ENCODE results near the gene CHMP5.

The CHMP5 gene

DNA sequence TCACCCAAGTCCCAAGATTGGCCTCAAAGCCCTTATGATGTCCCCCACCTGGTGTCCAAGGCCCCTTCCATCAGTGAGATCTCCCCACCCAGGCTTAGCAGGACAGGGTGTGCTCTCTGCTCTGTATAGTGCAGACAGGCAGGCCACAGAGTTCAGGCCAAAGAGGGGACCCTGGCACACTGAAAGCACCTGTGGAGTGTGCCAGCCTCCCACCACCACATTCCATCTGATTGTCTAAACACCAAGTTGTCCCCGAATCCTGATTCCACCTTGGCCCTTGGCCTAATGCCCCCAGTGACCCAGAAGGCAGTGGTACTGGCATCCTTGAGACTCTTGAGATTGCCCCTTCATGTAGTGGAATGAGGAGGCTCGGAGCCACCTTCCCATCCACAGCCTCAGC lies 19.5 kb upstream of the CHMP5 start:
- Histone ChIP-seq H2BK5ac (ENCODE audit: low read length) (no peak overlapping the region), H3K14ac (ENCODE audit: low read length) (peak overlapping the region; percentile 28)
- WGBS, 2 donors (ENCODE audit: extremely low coverage in 2 of 2, insufficient read length in 2 of 2, insufficient replicate concordance in 1 of 2) = no CpG with 5 or more reads among the region's 2 CpGs

DNA sequence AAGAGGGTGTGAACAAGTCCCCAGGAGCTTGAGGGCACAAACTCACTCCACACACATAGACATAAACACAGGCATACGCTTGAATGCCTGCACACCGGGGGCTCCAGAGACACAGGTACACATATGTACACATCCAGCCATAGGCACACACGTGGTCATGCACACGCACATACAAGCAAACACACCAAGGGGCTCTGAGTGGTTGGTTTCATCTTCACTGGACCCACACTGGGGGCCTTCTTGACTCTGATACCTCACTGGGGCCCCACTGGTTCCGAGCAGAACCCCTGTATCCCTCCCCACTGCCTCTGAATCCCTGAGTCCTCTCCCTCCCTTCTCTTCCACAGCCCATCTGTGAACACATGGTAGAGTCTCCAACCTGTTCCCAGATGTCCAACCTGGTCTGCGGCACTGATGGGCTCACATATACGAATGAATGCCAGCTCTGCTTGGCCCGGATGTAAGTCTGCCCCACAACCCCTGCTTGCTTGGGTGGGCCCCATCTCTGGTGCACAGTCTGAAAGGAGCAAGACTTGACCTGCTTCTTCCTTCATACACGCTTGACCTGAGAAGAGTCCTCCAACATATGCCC lies 18.5 kb upstream of the CHMP5 start:
- Histone ChIP-seq H3K27ac (replicated peaks; ENCODE audit: low read length) (no peak overlapping the region), H2AFZ (ENCODE audit: low read length) (no peak overlapping the region), H3K4ac (ENCODE audit: low read length) (no peak overlapping the region), H3K9ac (ENCODE audit: low read depth, low read length, poor library complexity) (no peak overlapping the region), H3K27me3 (ENCODE audit: control insufficient read depth in 3 of 3, insufficient read depth in 3 of 3, low read depth in 1 of 3, low read length in 3 of 3) (no peaks in the 10 kb centered on the region), H3K36me3 (replicated peaks in 1 of 2; ENCODE audit: control insufficient read depth in 2 of 2, insufficient read depth in 2 of 2, low read length in 2 of 2) (peaks cover 0 to 24% of the 10 kb centered on the region in 2 donors), H3K18ac (ENCODE audit: low read length) (no peak overlapping the region), H4K91ac (ENCODE audit: low read depth, low read length, poor library complexity) (no peak overlapping the region), H3K4me2 (ENCODE audit: insufficient read depth, low read length, poor library complexity, severe bottlenecking) (no peak overlapping the region), H2BK5ac (ENCODE audit: low read length) (no peak overlapping the region), H2BK15ac (ENCODE audit: low read length) (no peak overlapping the region), H3K14ac (ENCODE audit: low read length) (no peak overlapping the region), H2AK5ac (ENCODE audit: low read depth, low read length) (no peak overlapping the region), H4K8ac (ENCODE audit: low read depth, low read length) (no peak overlapping the region), H3K4me3 (ENCODE audit: low read length in 2 of 2) (no peak overlapping the region), H3K23ac (ENCODE audit: low read depth, low read length, poor library complexity) (no peak overlapping the region), H3K79me1 (ENCODE audit: low read depth, low read length) (no peaks in the 10 kb centered on the region), H2BK12ac (ENCODE audit: low read length) (no peak overlapping the region), H3K4me1 (ENCODE audit: control insufficient read depth in 2 of 2, insufficient read depth in 1 of 2, low read depth in 1 of 2, low read length in 2 of 2) (no peaks in the 10 kb centered on the region), H3K9me3 (replicated peaks in 1 of 2; ENCODE audit: control insufficient read depth in 2 of 2, insufficient read depth in 1 of 2, low read depth in 1 of 2, low read length in 2 of 2) (no peaks in the 10 kb centered on the region), H2BK120ac (ENCODE audit: low read depth, low read length) (no peak overlapping the region)
- no CpG with 5 or more reads among the region's 9 CpGs for WGBS, 2 donors (ENCODE audit: extremely low coverage in 2 of 2, insufficient read length in 2 of 2, insufficient replicate concordance in 1 of 2)
- no peak for DNase-seq (ENCODE audit: low spot score)

More for the DNA sequence above, 19.5 kb upstream of the CHMP5 start:
- Histone ChIP-seq H3K9ac (ENCODE audit: low read depth, low read length, poor library complexity) (no peak overlapping the region), H3K4me2 (ENCODE audit: insufficient read depth, low read length, poor library complexity, severe bottlenecking) (no peak overlapping the region), H4K8ac (ENCODE audit: low read depth, low read length) (no peak overlapping the region), H3K18ac (ENCODE audit: low read length) (no peak overlapping the region), H3K4ac (ENCODE audit: low read length) (no peak overlapping the region), H3K27me3 (ENCODE audit: control insufficient read depth in 3 of 3, insufficient read depth in 3 of 3, low read depth in 1 of 3, low read length in 3 of 3) (no peaks in the 10 kb centered on the region), H2BK12ac (ENCODE audit: low read length) (no peak overlapping the region), H3K23ac (ENCODE audit: low read depth, low read length, poor library complexity) (no peak overlapping the region), H2AK5ac (ENCODE audit: low read depth, low read length) (no peak overlapping the region), H2BK15ac (ENCODE audit: low read length) (no peak overlapping the region), H3K9me3 (replicated peaks in 1 of 2; ENCODE audit: control insufficient read depth in 2 of 2, insufficient read depth in 1 of 2, low read depth in 1 of 2, low read length in 2 of 2) (no peaks in the 10 kb centered on the region), H3K36me3 (replicated peaks in 1 of 2; ENCODE audit: control insufficient read depth in 2 of 2, insufficient read depth in 2 of 2, low read length in 2 of 2) (peaks cover 0 to 20% of the 10 kb centered on the region in 2 donors), H3K4me1 (ENCODE audit: control insufficient read depth in 2 of 2, insufficient read depth in 1 of 2, low read depth in 1 of 2, low read length in 2 of 2) (no peaks in the 10 kb centered on the region), H4K91ac (ENCODE audit: low read depth, low read length, poor library complexity) (no peak overlapping the region), H3K79me1 (ENCODE audit: low read depth, low read length) (no peaks in the 10 kb centered on the region), H3K4me3 (ENCODE audit: low read length in 2 of 2) (no peak overlapping the region), H2AFZ (ENCODE audit: low read length) (no peak overlapping the region), H3K27ac (replicated peaks; ENCODE audit: low read length) (no peak overlapping the region), H2BK120ac (ENCODE audit: low read depth, low read length) (no peak overlapping the region)
- no peak for DNase-seq (ENCODE audit: low spot score)

GRCh38 chr9:33248606-33249005 lies 16.2 kb upstream of the CHMP5 start:
- Histone ChIP-seq H4K8ac (ENCODE audit: low read depth, low read length) (no peak overlapping the region), H3K36me3 (replicated peaks in 1 of 2; ENCODE audit: control insufficient read depth in 2 of 2, insufficient read depth in 2 of 2, low read length in 2 of 2) (peaks cover 3 to 40% of the 10 kb centered on the region in 2 donors), H3K9ac (ENCODE audit: low read depth, low read length, poor library complexity) (no peak overlapping the region), H3K4me1 (ENCODE audit: control insufficient read depth in 2 of 2, insufficient read depth in 1 of 2, low read depth in 1 of 2, low read length in 2 of 2) (no peaks in the 10 kb centered on the region), H3K14ac (ENCODE audit: low read length) (no peak overlapping the region), H3K27ac (replicated peaks; ENCODE audit: low read length) (no peak overlapping the region), H3K27me3 (ENCODE audit: control insufficient read depth in 3 of 3, insufficient read depth in 3 of 3, low read depth in 1 of 3, low read length in 3 of 3) (no peaks in the 10 kb centered on the region), H3K4me2 (ENCODE audit: insufficient read depth, low read length, poor library complexity, severe bottlenecking) (no peak overlapping the region), H3K79me1 (ENCODE audit: low read depth, low read length) (no peaks in the 10 kb centered on the region), H2BK120ac (ENCODE audit: low read depth, low read length) (no peak overlapping the region), H2BK5ac (ENCODE audit: low read length) (no peak overlapping the region), H3K23ac (ENCODE audit: low read depth, low read length, poor library complexity) (no peak overlapping the region), H3K18ac (ENCODE audit: low read length) (no peak overlapping the region), H3K4me3 (ENCODE audit: low read length in 2 of 2) (no peak overlapping the region), H4K91ac (ENCODE audit: low read depth, low read length, poor library complexity) (no peak overlapping the region), H2AFZ (ENCODE audit: low read length) (no peak overlapping the region), H3K9me3 (replicated peaks in 1 of 2; ENCODE audit: control insufficient read depth in 2 of 2, insufficient read depth in 1 of 2, low read depth in 1 of 2, low read length in 2 of 2) (no peaks in the 10 kb centered on the region), H2BK12ac (ENCODE audit: low read length) (no peak overlapping the region), H3K4ac (ENCODE audit: low read length) (no peak overlapping the region), H2AK5ac (ENCODE audit: low read depth, low read length) (no peak overlapping the region), H2BK15ac (ENCODE audit: low read length) (no peak overlapping the region)
- no peak for DNase-seq (ENCODE audit: low spot score)
- WGBS, 2 donors (ENCODE audit: extremely low coverage in 2 of 2, insufficient read length in 2 of 2, insufficient replicate concordance in 1 of 2) = no CpG with 5 or more reads among the region's 3 CpGs

DNA sequence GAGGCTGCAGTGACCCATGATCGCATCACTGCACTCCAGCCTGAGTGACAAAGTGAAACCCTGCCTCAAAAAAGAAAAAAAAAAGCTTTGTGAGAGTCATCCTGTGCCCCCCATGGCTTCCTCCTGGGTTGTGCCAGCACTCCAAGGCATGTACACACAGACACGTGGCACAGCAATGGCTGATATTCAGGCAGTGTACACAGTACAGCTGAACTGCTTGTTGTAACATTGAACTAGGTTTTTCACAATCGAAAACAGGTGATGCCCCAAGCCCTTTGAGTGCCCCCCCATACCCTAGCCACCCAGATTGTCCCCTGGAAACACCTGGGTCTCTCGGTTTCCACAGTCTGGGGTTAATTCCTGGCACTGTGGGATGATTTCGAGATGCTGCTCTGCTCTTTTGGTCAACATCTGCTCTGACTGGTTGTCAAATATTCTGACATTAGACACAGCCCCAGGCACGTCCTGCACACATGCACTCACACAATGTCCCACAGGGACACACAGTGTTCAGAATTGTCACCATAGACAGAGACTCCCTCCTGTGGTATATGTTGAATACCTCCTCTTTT lies 15.7 kb upstream of the CHMP5 start:
- Histone ChIP-seq H4K8ac (ENCODE audit: low read depth, low read length) (no peak overlapping the region), H2BK15ac (ENCODE audit: low read length) (no peak overlapping the region), H3K23ac (ENCODE audit: low read depth, low read length, poor library complexity) (no peak overlapping the region), H3K27me3 (ENCODE audit: control insufficient read depth in 3 of 3, insufficient read depth in 3 of 3, low read depth in 1 of 3, low read length in 3 of 3) (no peaks in the 10 kb centered on the region), H2BK120ac (ENCODE audit: low read depth, low read length) (no peak overlapping the region), H2AFZ (ENCODE audit: low read length) (no peak overlapping the region), H3K18ac (ENCODE audit: low read length) (no peak overlapping the region), H3K9me3 (replicated peaks in 1 of 2; ENCODE audit: control insufficient read depth in 2 of 2, insufficient read depth in 1 of 2, low read depth in 1 of 2, low read length in 2 of 2) (no peaks in the 10 kb centered on the region), H3K9ac (ENCODE audit: low read depth, low read length, poor library complexity) (no peak overlapping the region), H3K79me1 (ENCODE audit: low read depth, low read length) (no peaks in the 10 kb centered on the region), H2BK5ac (ENCODE audit: low read length) (no peak overlapping the region), H3K27ac (replicated peaks; ENCODE audit: low read length) (no peak overlapping the region), H2BK12ac (ENCODE audit: low read length) (no peak overlapping the region), H3K4me3 (ENCODE audit: low read length in 2 of 2) (no peak overlapping the region), H3K4me2 (ENCODE audit: insufficient read depth, low read length, poor library complexity, severe bottlenecking) (no peak overlapping the region), H3K14ac (ENCODE audit: low read length) (no peak overlapping the region), H3K36me3 (replicated peaks in 1 of 2; ENCODE audit: control insufficient read depth in 2 of 2, insufficient read depth in 2 of 2, low read length in 2 of 2) (peaks cover 4 to 45% of the 10 kb centered on the region in 2 donors), H2AK5ac (ENCODE audit: low read depth, low read length) (no peak overlapping the region), H4K91ac (ENCODE audit: low read depth, low read length, poor library complexity) (no peak overlapping the region), H3K4me1 (ENCODE audit: control insufficient read depth in 2 of 2, insufficient read depth in 1 of 2, low read depth in 1 of 2, low read length in 2 of 2) (no peaks in the 10 kb centered on the region), H3K4ac (ENCODE audit: low read length) (no peak overlapping the region)
- no CpG with 5 or more reads among the region's 6 CpGs for WGBS, 2 donors (ENCODE audit: extremely low coverage in 2 of 2, insufficient read length in 2 of 2, insufficient replicate concordance in 1 of 2)
- no peak for DNase-seq (ENCODE audit: low spot score)

Data from neuronal stem cell (in vitro differentiated cells).